Pulmonary artery endothelial cell (primary cell): ENCODE results near the gene C16orf74. TPM values are rescaled to one million over a fixed set of nuclear protein-coding genes. Genes with fewer than 3 reads are reported as not detected.

Source experiments
- DNase-seq: peaks from one replicate; pipeline ENCODE4 v3.0.0-alpha.2; 2011; ENCODE audit warnings: low read depth, low spot score
- total RNA-seq: library from RNA; depleted of rRNA; stranded (reverse); fragments of >200 nt; gene quantifications from 2 replicates; pipeline ENCODE4 v1.2.3, GENCODE V29; 2014

Gene C16orf74
- total RNA-seq, 1 donor from 2014 or later = 40.8 TPM

DNA sequence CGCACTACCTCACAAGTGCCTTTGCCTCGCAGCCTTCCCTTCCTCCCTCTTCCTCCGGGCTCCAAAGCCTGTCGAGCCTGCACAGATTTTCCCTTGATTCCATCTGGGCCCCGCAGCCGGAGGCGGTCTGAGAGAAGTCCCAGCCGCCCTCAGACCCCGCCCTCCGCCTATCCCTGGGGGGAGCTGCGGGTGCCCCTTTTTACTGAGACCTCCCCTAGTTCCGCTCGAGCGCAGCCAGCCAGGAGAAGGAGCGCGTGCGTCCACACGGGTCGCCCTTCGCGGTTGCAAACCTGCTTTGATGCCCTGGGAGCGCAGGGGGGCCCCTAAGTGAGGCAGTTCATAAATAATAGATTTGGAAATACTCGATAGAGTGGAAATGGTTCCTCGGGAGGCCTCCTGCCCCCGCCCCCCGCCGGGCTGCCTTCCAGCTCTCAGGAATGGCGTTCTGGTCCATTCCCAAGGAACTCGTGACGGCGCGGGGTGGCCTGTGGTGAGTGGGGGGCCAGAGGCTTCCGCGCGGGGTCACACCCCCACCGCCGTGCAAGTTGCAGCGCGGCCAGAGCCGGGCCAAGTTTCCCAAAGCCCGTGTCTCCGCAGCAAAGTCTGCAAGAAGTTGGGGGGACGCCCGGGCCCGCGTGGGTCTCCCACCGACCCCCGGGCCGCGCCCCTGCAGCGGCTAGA is 610 bp downstream of the C16orf74 start:
- DNase-seq = no peak

DNA sequence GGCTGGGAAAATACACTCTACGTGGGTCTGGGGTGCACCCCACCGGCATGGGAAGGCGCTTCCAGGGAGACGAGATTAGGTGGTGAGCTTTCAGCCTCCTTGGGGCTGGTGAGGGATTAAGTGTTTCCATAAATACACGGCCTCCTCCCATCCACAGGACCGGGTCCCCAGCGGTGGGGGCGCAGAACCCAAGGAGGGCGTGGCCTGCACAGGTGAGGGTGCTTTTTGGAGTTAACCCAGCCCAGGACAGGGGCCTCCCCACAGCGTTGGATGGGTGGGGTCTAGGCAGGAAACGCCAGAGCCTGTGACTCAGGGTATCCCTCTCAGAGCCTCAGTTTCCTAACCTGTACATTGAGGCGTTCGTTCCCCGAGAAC is 1.1 kb downstream of the C16orf74 start:
- DNase-seq = no peak

DNA sequence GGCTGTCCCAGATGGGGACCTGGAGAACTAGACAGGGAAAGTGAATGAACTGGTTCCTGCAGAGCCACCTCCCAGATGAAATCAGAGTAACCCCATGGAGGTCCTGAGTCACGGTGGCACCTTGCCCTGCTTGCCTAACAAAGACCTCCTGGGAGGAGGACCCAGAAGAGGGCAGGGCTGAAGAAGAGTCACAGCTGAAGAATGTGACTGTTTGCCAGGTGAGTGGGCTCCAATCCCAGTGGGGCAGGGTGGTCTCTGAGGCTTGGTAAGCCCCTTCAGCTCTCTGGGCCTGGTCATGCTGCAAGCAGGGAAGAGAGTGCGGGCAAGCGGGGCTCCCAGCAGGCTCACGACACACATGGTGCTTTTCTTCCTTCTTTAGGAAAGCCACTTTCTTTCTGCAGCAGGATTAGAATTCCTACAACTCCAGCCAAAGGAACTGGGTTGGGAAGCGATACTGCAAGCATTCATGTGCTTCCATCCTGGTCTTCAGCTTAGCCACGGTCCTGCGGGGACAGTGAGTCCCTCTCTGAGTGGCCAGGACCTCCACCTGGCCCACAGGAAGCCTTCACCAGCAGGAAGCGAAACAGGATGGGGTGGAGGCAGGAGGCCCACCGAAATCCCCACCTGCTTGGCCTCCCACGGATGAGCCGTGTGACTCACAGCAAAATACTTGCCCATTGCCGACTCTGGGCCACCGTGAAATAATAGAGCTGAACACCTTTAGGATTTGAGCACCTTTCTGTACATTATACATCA is 4.3 kb downstream of the C16orf74 start:
- no peak for DNase-seq

DNA sequence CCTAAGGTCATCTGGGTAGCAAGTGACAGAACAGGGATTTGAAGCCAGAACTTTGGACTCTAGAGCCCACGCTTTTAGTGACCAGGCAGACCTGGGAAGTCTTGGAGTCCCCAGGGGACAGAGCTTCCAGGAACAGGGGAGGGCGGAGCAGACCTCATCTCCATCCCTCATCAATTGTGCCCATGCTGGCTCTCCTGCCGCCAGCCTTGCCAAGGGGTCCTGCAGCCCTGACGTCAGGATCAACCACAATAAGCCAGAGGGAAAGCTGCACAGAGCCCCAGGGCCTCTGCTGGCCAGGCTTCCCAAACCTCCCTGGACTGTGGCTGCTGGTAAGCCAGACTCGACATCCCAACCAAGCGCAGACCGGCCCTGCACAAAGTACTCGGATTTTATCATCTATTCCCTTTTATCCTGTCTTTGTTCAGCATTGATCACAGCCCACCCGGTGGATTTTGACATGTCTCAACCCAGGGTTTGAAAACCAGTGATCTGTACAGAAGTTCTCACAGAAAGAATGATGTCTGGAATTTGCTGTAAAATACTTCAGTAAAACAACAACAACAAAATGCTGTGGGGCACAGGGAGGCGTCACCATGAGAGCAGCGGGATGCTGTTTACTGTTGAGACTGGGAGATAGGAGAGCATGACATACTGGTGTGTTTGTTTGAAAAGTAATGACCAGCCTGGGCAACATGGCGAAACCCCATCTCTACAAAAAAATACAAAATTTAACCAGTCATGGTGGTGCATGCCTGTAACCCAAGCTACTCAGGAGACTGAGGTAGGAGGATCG is 11.8 kb downstream of the C16orf74 start:
- no peak for DNase-seq

DNA sequence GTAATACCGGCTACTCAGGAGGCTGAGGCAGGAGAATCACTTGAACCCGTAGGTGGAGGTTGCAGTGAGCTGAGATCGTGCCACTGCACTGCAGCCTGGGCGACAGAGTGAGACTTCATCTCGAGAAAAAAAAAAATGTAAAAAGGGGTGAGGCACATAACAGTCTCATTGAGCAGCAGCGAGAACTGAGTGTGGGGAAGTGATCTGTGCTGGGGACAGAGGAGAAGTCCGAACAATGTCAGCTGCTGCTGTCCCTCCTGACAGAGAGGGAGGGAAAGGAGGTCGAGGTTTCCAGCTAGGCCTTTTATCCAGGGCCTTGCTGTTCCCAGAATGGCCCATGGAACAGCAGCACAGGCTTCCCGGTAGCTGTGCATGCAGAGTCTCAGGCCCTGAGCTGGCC is 14.0 kb downstream of the C16orf74 start:
- no peak for DNase-seq

DNA sequence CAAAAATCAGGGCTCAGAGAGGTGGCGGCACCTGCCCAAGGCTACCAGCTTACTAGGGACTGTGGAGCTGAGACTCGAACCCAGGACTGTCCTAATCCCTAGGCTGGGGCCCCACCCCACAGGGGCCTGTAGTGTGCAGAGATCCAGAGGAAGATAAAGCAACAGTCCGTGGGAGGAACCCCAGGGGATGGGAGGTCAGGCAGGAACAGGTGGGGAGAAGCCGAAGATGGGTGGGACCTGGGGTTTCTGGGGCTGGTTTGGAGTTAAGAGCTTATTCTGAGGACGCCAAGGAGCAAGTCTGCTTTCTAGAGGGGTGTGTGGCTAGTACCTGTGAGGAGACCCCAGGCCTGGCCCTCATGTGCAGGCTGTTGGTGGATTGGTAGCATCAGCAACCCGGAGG is 14.9 kb downstream of the C16orf74 start:
- no peak for DNase-seq

DNA sequence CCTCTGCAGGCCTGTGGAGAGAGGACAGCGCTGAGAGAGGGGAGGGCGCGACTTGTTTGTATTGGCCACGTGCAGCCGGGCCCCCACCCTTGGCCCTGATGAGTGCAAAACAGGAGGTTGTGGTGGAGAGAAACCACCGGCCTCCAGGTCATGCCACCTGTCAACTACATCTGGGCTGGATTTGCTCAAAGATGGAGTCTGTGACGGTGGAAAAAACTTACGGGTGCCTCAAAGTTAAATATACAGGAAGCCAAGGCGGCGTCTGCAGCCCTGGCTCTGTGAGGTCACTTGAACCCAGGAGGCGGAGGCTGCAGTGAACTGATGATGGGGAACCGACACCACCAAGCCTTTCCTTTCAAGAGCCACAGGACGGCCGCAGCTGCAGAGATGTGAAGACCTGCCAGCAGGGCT is 15.7 kb downstream of the C16orf74 start:
- DNase-seq = no peak

DNA sequence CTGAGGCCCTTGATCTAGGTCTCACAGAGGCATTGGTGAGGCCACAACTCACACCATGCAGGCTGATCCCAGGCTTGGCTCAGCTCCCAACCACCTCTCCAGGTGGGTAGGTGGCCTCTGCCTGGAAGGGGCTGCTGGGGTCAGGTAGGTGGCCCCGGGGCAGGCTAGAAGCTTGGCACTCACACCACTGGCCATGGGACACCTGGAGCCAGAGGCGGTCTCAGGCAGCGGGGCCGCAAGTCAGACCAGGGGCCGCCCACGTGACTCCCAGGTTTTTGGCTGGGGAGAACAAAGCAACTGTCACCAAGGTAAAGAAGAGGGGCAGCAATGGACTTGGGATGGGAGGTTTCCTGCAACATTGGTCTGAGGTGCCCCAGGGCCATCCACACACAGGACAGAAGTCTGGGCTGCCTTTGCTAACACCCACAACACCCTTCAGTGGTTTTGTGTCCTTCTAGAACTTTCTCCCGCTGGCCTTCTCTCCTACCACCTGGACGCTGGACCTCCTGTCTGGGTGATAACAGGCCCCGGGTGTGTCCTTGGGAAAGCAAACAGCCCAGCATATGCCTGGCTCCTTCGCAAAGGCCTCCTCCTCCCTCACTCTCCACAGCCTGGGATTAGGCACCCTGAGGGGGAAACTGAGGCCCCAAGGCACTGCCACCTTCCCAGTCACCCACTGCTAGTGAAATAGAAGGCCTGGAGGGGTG is 16.4 kb downstream of the C16orf74 start:
- DNase-seq = no peak

DNA sequence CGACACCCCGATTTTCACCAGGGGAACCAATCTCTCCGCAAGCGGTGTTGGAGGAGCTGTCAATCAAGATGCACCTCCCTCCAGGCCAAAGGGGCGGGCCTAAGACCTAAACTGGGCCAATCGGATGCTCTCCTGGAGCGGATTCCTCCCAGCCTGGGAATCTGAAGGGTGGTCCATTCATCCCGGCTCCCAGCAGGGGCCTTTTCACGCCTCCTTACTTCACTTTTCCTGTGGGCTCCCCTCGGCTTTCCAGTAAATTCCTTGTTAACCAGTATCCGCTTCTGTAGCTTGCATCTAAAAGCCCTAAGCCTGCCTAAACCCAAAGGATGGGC is 17.1 kb downstream of the C16orf74 start:
- DNase-seq = no peak

DNA sequence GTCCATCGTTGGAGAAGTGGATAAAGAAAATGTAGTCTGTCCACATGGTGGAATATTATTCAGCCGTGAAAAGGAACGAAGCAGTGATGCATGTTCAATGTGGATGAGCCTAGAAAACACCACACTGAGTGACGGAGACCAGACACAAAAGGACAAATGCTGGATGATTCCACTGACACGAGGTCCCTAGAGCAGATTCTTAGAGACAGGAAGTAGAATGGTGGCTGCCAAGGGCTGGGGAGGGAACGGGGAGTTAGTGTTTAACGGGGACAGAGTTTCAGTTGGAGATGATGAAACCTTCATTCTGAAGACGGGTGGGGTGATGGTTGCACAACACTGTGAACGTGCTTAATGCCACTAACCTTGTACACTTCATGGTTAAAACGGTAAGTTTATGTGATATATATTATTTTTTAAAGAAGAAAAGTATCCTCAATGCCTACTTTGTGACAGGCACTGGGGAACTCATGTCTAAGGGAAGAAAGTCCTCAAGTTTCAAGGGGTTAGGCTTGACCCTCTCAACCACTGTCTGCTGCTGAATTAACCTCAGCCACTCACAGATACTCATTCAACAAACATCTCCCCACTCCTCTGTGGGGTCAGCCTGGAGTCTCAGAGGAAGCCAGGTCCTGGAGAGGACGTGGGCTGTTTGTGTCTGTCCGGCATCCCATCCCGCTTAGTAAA is 17.6 kb downstream of the C16orf74 start:
- DNase-seq = no peak

DNA sequence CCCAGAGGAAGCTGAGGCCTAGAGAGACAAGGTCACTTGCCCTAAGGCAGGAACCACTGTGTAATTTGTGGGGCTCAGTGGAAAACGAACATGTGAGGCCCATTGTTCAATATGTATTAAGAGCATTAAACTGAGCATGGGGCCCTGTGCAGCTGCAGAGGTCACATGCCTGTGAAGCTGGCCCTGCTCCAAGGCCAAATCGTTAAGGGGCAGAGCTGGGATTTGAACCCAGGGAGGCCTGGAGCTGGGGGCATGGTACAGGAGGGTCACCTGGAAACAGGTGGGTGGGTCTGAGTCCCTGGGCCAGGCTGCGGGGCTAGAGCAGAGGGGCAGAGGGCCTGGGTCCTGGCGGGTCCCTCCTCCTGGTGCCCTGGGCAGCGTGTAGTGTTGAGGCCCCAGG is 19.7 kb downstream of the C16orf74 start:
- DNase-seq = no peak

DNA sequence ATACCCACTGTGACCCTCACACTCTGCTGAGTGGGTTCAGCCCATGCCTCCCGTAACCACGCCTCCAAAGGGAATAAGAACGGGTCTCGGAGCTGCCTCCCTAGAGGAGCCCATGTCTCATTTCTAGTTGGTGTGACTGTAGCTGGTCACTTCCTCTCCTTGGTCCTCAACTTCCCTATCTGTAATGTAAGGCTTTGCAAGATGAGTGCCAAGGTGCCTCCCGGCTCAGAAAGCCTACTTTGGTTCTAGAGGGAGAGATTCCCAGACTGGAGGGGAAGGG is 20.8 kb downstream of the C16orf74 start:
- DNase-seq = no peak

DNA sequence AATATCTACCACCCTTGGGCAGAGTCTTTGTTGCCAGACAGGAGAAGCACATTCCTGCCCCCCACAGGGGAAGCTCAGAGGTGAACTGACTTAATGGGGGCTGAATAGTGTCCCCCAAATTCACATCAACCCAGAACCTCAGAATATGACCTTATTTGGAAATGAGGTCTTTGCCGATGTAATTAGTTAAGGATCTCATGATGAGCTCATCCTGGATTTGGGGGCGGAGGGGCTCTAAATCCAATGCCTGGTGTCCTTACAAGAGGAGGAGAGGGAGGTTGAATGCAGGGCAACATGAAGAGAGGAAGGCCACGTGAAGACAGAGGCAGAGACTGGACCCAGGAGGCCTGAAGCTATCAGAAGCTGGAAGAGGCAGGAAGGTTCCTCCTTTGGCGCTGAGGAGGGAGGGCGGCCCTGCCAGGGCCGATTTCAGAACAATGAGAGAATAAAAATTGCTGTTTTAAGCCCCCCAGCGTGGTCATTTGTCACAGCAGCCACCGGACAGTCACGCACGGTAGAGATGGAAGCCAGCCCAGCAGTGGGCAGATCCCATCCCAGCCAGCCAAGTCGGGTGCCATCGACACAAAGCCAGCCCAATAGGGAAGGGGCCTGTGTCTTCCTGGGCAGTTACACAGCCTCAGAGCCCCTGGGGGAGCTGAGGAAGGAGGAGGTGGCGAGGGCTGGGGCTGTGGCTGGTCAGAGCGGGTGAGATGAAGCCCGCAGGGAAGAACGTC is 21.3 kb downstream of the C16orf74 start:
- DNase-seq = no peak

DNA sequence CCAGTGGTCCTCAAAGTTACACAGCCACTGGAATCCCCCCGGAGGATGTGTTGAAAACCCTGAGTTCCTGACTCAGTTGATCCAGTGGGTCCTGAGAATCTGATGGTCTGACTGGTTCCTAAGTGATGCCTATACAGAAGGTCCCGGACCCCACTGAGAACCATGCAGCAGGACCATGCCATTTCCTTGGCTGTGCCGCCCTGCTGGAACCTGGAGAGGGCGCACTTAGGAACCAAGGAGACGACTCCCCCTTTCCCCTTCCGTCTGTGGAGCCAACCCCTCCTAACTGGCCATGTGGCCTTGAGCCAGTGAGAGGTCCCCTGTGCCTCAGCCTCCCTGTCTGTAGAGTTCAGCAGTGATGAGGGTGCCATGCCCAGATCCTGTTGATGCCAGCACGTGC is 22.0 kb downstream of the C16orf74 start:
- DNase-seq = no peak

DNA sequence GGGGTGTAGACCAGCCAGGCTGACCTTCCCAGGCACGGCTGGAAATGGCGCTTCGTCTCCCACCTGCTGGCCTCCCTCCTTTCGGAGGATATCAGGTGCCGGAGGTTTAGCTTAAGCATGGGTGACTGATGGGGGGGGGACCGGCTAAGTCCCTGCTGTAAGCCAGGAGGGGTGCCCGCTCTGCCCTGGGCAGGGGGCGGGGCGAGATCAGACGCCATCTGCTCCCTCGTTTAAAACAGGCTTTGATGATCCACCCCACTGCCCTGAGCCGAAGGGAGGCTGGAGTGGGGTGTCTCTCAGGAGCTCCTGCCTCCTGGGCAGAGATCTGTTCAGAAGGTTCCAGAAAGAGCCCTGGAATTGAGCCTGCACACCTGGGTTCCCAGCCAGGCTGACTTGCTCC is 26.0 kb downstream of the C16orf74 start:
- DNase-seq = no peak

DNA sequence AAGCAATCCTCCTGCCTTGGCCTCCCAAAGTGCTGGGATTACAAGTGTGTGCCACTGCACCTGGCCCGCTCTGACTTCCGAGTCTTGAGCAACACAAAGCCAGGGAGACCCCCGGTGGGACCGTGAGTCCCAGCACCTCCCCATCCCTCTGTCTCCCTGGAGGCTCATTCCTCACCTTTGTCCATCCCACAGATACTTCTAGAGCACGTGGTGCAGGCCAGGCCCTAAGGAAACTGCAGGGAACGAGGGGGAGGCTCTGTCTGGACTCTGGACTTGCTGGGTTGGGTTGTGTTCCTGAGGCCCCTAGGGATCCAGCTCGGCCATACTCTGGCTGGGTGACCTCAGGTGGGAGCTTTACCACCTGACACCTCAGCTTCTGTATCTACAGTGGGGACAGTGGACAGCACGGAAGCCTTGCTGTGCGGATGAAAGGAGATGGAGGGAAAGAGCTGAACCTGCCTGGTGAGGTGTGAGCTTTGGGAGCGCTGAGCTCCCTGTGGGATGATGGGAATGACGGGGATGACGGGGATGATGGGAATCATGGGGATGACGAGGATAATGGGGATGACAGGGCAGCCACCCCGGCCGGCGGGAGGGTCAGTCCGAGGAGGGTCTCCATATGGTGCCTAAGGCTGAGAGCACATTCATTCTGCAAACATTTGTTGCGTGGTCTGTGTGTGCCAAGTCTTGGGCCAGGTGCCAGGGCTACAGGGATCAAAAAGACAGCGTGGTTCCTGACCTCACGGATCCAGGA is 26.6 kb downstream of the C16orf74 start:
- no peak for DNase-seq

DNA sequence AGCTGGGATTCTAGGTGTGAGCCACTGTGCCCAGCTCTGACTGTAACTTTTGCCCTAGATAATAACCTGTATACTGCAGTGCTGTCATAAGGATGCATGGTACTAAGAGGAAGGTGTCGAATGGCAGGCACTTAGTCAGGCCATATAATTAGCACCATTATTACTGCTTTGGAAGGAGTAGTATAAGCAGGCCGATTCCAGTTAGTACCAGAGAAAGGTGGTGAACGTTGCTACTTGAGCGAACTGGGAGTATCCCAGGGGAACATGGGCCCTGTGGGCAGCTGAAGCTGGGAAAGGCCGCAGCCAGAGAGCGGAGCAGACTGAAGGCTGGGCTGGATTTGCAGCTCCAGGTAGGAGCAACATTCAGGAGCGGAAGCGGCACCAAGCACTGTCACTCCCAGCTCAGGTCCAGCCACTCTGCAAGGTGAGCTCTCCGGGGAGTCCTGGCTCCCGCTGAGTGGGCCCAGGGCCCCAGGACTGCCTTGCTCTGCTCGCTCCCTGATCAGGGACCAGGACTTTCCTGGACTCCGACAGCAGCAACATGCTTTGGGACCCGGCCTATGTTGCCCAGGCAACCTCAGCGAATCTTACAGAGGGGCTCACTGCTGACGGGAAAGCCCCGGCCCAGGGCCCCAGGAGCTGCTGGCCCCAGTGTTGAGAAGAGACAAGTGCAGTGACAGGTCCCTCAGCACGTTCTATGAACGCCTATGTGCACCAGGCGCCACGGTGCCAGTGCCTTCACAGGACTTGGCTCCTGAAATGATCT is 28.6 kb downstream of the C16orf74 start:
- no peak for DNase-seq

DNA sequence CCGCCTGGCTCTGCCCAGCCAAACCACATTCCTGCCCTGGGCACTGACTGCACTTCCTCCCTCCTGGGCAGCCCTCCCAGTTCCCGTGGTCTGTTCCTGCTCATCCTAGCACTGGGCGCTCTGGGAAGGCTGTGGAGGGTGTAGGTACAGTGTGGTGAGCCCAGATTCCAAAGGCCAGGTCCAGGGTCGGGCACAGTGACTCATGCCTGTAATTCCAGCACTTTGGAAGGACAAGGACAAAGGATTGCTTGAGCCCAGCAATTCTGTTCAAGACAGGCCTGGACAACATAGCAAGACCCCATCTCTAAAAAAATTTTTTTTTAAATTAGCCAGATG is 30.6 kb downstream of the C16orf74 start:
- DNase-seq = no peak

DNA sequence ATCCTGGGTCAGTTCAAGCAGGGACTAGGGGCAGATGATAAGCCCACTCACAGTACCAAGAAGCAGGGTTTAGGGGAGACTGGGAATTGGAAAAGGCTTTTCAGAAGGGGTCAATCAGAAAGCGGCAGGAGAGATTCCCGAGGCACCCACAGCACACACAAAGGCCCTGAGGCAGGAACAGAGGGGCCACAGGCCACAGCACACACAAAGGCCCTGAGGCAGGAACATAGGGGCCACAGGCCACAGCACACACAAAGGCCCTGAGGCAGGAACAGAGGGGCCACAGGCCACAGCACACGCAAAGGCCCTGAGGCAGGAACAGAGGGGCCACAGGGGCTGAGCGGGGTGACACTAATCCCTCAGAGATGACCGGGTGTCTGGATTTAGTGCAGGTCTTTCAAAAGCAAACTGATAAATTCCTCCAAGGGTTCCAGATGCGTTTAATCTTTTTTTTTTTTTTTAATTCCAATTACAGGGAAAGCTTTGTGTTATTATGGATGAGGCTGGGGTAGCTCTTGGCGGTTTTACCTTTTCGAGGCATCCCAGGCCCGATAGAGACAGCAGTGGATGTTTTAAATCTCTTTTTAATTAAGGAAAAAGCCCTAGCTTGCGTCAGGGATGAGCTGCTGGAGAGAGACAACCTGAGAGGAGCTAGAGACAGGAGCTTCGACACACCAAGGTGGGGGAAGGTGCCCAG is 31.1 kb downstream of the C16orf74 start:
- no peak for DNase-seq
